Measurements from ENCODE around the gene FBXO38. TPM values are rescaled to one million over a fixed set of nuclear protein-coding genes. Genes with fewer than 3 reads are reported as not detected.

FBXO38 gene
- total RNA-seq, 1 donor from 2014 or later, result 65.0 TPM

DNA sequence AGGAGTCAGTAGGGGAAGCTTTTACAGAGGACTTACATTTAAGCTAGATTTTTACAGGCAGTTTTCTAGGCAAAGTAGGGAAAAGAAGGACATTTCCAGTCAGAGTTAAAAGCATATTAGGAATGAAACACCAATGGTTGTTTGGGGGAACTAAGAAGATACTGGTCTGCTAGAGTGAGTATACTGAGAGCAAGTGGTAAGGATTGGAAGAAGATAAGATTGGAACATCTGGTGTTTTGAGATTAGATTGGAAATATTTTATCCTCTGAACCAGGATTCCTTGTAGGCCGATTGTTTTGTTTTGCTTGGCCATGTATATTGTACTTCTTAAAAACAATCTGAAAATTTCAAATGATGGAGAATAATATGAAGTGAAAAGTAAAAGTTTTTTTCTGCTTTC is 7.7 kb downstream of the FBXO38 start:
- no peaks in the 10 kb centered on the region for H3K9me3 Mint-ChIP-seq (ENCODE audit: low read depth)
- TF ChIP-seq CTCF (IDR thresholded peaks at IDR 0.05; ENCODE audit: unreplicated experiment), result no peak
- H3K36me3 Mint-ChIP-seq (ENCODE audit: insufficient read depth), result peaks cover 9% of the 10 kb centered on the region
- no peak for DNase-seq (ENCODE audit: low spot score, unreplicated experiment)
- H3K27ac Mint-ChIP-seq, result peak overlapping the region; percentile 43
- no peaks in the 10 kb centered on the region for H3K27me3 Mint-ChIP-seq
- H3K4me3 Mint-ChIP-seq (ENCODE audit: low read depth), result no peak overlapping the region
- H3K4me1 Mint-ChIP-seq (ENCODE audit: low read depth), result peaks cover 39% of the 10 kb centered on the region

- peak overlapping the region; percentile 63 for H3K27ac Mint-ChIP-seq
These were observed 9.6 kb downstream of the FBXO38 start for GRCh38 chr5:148393390-148393741.

GRCh38 chr5:148394587-148395019 is 10.8 kb downstream of the FBXO38 start:
- DNase-seq (ENCODE audit: low spot score, unreplicated experiment), result no peak
- peaks cover 7% of the 10 kb centered on the region for H3K36me3 Mint-ChIP-seq (ENCODE audit: insufficient read depth)
- no peak for TF ChIP-seq CTCF (IDR thresholded peaks at IDR 0.05; ENCODE audit: unreplicated experiment)
- H3K4me1 Mint-ChIP-seq (ENCODE audit: low read depth), result peaks cover 53% of the 10 kb centered on the region
- no peaks in the 10 kb centered on the region for H3K9me3 Mint-ChIP-seq (ENCODE audit: low read depth)
- H3K4me3 Mint-ChIP-seq (ENCODE audit: low read depth), result peak overlapping the region; percentile 8
- H3K27me3 Mint-ChIP-seq, result no peaks in the 10 kb centered on the region
- peak overlapping the region; percentile 34 for H3K27ac Mint-ChIP-seq

More at GRCh38 chr5:148393390-148393741, 9.6 kb downstream of the FBXO38 start:
- Mint-ChIP-seq H3K9me3 (ENCODE audit: low read depth) (no peaks in the 10 kb centered on the region), H3K4me1 (ENCODE audit: low read depth) (peaks cover 49% of the 10 kb centered on the region), H3K4me3 (ENCODE audit: low read depth) (peak overlapping the region; percentile 11), H3K27me3 (no peaks in the 10 kb centered on the region), H3K36me3 (ENCODE audit: insufficient read depth) (peaks cover 9% of the 10 kb centered on the region)
- DNase-seq (ENCODE audit: low spot score, unreplicated experiment), result no peak
- TF ChIP-seq CTCF (IDR thresholded peaks at IDR 0.05; ENCODE audit: unreplicated experiment), result no peak

GRCh38 chr5:148395031-148395430 is 11.3 kb downstream of the FBXO38 start:
- Mint-ChIP-seq H3K4me1 (ENCODE audit: low read depth) (peaks cover 53% of the 10 kb centered on the region), H3K36me3 (ENCODE audit: insufficient read depth) (peaks cover 7% of the 10 kb centered on the region), H3K27ac (no peak overlapping the region), H3K27me3 (no peaks in the 10 kb centered on the region), H3K4me3 (ENCODE audit: low read depth) (peak overlapping the region; percentile 8), H3K9me3 (ENCODE audit: low read depth) (no peaks in the 10 kb centered on the region)
- no peak for DNase-seq (ENCODE audit: low spot score, unreplicated experiment)
- TF ChIP-seq CTCF (IDR thresholded peaks at IDR 0.05; ENCODE audit: unreplicated experiment), result no peak

DNA sequence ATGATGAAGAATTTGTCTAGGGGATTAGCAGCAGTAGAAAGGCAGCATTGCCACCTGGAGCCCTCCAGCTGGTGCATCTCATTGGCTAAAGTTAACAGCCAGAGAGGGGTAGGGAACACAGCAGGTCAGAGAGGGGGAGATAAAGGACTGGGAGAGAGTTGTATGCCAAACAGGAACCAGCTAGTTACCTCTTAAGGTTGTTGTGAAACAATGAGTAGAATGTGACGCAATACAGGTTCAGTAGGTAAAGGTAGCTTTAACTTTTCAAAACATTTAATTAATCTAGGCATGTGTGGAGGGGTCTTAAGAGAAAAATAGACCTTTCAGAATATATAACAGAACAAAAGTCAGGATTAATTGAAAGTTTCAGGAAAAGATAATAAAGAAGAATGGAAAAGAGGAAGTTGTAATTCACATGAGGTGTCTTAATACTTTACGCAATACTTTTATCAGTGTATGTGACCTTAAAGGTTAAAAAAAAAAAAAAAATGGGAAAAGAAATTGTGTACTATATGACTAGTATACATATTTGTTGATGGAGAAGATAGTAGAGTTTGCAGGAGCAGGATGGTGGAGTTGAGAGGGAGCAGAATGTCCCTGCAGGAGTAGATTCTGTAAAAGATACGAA is 14.3 kb downstream of the FBXO38 start:
- peak overlapping the region; percentile 54 for H3K27ac Mint-ChIP-seq
- peaks cover 13% of the 10 kb centered on the region for H3K36me3 Mint-ChIP-seq (ENCODE audit: insufficient read depth)
- TF ChIP-seq CTCF (IDR thresholded peaks at IDR 0.05; ENCODE audit: unreplicated experiment), result no peak
- DNase-seq (ENCODE audit: low spot score, unreplicated experiment), result no peak
- H3K27me3 Mint-ChIP-seq, result no peaks in the 10 kb centered on the region
- H3K4me3 Mint-ChIP-seq (ENCODE audit: low read depth), result no peak overlapping the region
- peaks cover 38% of the 10 kb centered on the region for H3K4me1 Mint-ChIP-seq (ENCODE audit: low read depth)
- no peaks in the 10 kb centered on the region for H3K9me3 Mint-ChIP-seq (ENCODE audit: low read depth)
